ENCODE measurements around the gene ERVH48-1.
"Not testable (repeated sequence)": the region's sequence is repeated elsewhere in the genome, so short reads cannot be mapped to it uniquely, and the experiment has no call there.

DNA sequence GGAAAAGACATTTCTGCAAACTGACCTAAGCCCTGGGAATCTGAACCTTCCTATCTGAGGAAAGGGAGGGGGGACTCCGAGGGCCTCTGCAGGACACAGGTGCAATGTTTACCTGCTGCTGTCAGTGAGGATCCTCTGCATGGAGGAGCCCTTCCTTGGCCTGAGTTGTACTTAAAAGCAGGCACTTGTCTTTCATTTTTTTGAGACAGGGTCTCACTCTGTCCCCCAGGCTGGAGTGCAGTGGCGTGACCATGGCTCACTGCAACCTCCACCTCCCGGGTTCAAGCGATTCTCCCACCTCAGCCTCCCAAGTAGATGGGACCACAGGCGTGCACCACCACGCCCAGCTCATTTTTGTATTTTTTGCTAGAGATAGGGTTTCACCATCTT is 13.2 kb upstream of the ERVH48-1 start:
- TF ChIP-seq, protein P1, sequence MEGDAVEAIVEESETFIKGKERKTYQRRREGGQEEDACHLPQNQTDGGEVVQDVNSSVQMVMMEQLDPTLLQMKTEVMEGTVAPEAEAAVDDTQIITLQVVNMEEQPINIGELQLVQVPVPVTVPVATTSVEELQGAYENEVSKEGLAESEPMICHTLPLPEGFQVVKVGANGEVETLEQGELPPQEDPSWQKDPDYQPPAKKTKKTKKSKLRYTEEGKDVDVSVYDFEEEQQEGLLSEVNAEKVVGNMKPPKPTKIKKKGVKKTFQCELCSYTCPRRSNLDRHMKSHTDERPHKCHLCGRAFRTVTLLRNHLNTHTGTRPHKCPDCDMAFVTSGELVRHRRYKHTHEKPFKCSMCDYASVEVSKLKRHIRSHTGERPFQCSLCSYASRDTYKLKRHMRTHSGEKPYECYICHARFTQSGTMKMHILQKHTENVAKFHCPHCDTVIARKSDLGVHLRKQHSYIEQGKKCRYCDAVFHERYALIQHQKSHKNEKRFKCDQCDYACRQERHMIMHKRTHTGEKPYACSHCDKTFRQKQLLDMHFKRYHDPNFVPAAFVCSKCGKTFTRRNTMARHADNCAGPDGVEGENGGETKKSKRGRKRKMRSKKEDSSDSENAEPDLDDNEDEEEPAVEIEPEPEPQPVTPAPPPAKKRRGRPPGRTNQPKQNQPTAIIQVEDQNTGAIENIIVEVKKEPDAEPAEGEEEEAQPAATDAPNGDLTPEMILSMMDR (IDR thresholded peaks at IDR 0.05; ENCODE audit: poor library complexity) = not testable (repeated sequence)
- TF ChIP-seq EZH2 (IDR thresholded peaks at IDR 0.05; ENCODE audit: borderline replicate concordance); EZH2phosphoT487 (IDR thresholded peaks at IDR 0.05; ENCODE audit: low read depth, severe bottlenecking, unreplicated experiment): not testable (repeated sequence)

Data from hepatocyte (in vitro differentiated cells).